Measurements from ENCODE around the gene HOXC9. TPM values are rescaled to one million over a fixed set of nuclear protein-coding genes. Genes with fewer than 3 reads are reported as not detected.

HOXC9 gene
- total RNA-seq, 4 donors from 2014 or later = 4.4 to 10.5 (median 7.9) TPM

DNA sequence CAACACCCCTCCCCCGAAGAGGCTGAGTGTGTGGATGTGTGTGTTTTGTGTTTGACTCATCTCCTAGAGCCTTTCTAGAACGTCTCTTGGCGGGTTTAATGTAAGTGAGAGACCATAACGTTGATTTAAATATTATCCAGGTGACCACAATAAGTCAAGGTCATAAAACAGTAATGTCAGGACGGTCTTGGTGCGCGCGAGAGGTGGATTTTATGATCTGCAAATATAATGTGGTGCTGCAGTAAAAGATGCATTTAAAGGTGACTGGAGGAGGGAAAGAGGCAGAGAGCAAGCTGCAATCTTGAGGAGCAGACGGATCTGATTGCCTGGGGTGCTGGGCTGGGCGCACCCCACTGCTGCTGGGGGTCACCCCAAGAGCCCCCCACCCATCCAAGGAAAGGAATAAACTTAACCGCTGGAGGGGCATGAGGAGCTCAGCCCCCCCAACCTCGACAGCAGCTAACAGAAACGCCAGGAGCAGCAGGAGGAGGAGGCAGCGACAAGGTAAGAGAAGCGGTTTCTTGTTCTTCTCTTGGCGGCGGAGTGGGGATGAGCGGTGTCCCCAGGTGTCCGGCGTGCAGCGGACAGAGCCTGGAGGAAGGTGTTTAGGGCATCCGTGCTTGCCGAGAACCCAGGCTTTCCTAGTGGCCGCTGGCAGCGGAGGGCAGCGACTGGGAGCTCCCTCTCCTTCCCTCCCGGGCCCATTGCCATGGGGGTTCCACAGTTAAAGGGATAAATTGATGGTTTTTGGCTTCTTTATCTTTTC lies 9.5 kb upstream of the HOXC9 start:
- 48 to 61% methylated on average over 26 to 27 of the region's 27 CpGs for WGBS, 2 donors
- no peak for TF ChIP-seq POLR2A (IDR thresholded peaks at IDR 0.05)
- no peak for TF ChIP-seq EP300 (IDR thresholded peaks at IDR 0.05)
- TF ChIP-seq, protein P1, sequence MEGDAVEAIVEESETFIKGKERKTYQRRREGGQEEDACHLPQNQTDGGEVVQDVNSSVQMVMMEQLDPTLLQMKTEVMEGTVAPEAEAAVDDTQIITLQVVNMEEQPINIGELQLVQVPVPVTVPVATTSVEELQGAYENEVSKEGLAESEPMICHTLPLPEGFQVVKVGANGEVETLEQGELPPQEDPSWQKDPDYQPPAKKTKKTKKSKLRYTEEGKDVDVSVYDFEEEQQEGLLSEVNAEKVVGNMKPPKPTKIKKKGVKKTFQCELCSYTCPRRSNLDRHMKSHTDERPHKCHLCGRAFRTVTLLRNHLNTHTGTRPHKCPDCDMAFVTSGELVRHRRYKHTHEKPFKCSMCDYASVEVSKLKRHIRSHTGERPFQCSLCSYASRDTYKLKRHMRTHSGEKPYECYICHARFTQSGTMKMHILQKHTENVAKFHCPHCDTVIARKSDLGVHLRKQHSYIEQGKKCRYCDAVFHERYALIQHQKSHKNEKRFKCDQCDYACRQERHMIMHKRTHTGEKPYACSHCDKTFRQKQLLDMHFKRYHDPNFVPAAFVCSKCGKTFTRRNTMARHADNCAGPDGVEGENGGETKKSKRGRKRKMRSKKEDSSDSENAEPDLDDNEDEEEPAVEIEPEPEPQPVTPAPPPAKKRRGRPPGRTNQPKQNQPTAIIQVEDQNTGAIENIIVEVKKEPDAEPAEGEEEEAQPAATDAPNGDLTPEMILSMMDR (IDR thresholded peaks at IDR 0.05) = no peak
- peaks cover 0 to 92% of the 10 kb centered on the region in 2 donors for H3K27me3 ChIP-seq

DNA sequence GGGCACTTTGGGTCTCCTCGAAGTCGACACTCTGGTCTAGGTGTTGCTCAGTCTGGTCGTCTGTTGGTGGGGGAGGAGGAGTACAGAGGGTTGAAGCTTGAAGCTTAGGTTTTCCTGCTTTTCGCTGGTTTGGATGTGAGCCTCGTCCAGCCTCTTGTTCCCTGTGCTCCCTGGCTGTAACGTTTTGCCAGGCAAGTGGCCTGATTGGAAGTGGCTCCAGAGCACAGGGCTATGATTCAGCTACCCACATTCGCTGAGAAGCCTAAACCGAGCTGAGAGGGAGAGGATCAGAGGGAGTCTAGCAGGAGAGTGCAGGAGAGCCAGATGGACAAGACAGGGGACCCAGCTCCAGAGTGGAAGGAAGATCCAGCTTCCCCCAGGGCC lies 8.9 kb upstream of the HOXC9 start:
- WGBS, 2 donors = 27 to 45% methylated on average over 8 of the region's 8 CpGs
- no peak overlapping the region for H3K4me3 ChIP-seq
- H3K27ac ChIP-seq = peak overlapping the region in 1 of 4 donors; percentile 53
- TF ChIP-seq POLR2A (IDR thresholded peaks at IDR 0.05) = no peak
- TF ChIP-seq EP300 (IDR thresholded peaks at IDR 0.05) = peak in 1 of 2 donors; percentile 29
- TF ChIP-seq, protein P1 (IDR thresholded peaks at IDR 0.05) = no peak
- H3K27me3 ChIP-seq = peaks cover 0 to 92% of the 10 kb centered on the region in 2 donors
- no peak for DNase-seq (ENCODE audit: low spot score in 2 of 2)
- peaks cover 0 to 51% (median 13%) of the 10 kb centered on the region in 4 donors for H3K4me1 ChIP-seq
- H3K9me3 ChIP-seq = no peaks in the 10 kb centered on the region
- H3K36me3 ChIP-seq = no peaks in the 10 kb centered on the region

More for the DNA sequence above, 9.5 kb upstream of the HOXC9 start:
- Histone ChIP-seq H3K36me3 (no peaks in the 10 kb centered on the region), H3K27ac (peak overlapping the region in 1 of 4 donors; percentile 53), H3K4me1 (peaks cover 0 to 52% (median 14%) of the 10 kb centered on the region in 4 donors), H3K9me3 (no peaks in the 10 kb centered on the region), H3K4me3 (no peak overlapping the region)
- DNase-seq (ENCODE audit: low spot score in 2 of 2) = no peak

DNA sequence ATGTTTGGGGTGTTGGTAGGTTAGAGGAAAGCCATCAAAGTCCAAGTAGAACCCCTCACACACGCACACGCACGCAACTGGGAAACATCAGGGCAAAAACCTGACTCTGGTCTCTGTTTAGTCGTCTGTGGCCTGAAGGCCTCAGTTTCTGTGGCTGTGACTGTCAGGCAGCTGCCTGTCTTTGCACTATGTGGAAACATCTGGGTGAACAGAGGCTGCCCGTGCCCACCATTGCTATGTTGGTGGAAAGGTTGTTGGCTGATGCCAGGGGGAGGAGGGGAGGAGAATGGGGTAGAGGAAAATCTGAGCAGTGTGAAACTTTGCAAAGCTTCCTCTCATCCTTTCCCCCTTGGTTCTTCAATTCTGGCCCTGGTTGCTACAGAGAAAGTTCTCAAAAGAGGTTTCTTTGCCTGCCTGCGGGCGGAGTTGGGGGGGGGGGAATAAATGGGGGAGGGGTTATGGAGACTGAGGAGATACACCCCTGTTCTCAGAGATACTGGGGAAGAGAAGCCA lies 7.5 kb upstream of the HOXC9 start:
- Histone ChIP-seq H3K27ac (peak overlapping the region in 1 of 4 donors; percentile 5), H3K9me3 (no peaks in the 10 kb centered on the region), H3K36me3 (no peaks in the 10 kb centered on the region), H3K27me3 (peaks cover 0 to 93% of the 10 kb centered on the region in 2 donors), H3K4me3 (no peak overlapping the region), H3K4me1 (peaks cover 0 to 55% (median 18%) of the 10 kb centered on the region in 4 donors)
- 63 to 75% methylated on average over 7 of the region's 7 CpGs for WGBS, 2 donors
- DNase-seq (ENCODE audit: low spot score in 2 of 2) = no peak
- TF ChIP-seq, protein P1 (IDR thresholded peaks at IDR 0.05) = no peak
- TF ChIP-seq EP300 (IDR thresholded peaks at IDR 0.05) (no peak), POLR2A (IDR thresholded peaks at IDR 0.05) (no peak)

DNA sequence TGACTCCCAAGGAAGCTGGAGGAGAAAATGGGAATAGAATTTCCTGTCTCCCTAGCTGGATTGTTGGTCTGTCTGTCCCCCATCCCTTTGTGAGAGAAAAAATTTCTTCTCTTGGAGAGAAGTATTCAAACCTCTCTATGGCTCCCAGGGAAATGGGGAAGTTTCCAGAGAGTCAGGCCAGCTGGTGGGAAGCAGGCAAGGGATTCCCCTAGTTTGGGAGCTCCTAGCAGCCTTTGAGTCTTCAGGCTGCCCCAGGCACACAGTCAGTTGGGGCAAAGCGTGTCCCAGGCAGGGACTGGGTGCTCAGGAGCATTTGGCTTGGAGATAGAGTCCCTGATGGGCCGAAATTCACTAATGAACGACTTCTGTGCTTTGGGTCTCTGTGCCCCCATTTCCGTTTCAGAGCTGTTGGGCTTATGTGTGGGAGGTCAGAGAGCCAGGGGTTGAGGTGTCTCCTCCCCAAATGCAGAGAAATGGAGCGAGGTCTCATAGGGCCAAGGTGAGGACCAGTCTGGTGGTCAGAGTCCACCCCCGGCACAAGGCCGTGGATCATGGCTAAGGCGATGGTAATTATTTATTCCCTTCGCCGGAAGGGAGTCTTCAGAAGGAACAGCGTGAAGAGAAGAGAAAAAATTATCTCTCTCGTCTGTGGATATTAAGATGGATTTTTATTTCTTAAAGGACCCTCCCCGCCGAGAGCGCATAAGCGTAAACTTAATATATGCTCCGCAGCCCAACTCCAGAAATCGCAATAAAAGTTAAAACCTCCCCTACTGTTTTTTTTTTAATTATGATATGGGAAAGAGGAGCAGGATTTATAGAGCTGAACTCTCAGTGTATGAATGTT lies 6.6 kb upstream of the HOXC9 start:
- TF ChIP-seq POLR2A (IDR thresholded peaks at IDR 0.05) (no peak), EP300 (IDR thresholded peaks at IDR 0.05) (no peak)
- TF ChIP-seq, protein P1 (IDR thresholded peaks at IDR 0.05) = no peak
- DNase-seq (ENCODE audit: low spot score in 2 of 2) = no peak
- H3K4me1 ChIP-seq = peaks cover 0 to 63% (median 18%) of the 10 kb centered on the region in 4 donors
- H3K36me3 ChIP-seq = no peaks in the 10 kb centered on the region
- H3K9me3 ChIP-seq = no peaks in the 10 kb centered on the region
- WGBS, 2 donors = 68 to 80% methylated on average over 18 of the region's 18 CpGs
- H3K27me3 ChIP-seq = peaks cover 0 to 94% of the 10 kb centered on the region in 2 donors
- H3K27ac ChIP-seq = peak overlapping the region in 3 of 4 donors; percentile 86 to 99 (median 99)
- peak overlapping the region in 2 of 4 donors; percentile 57 to 59 for H3K4me3 ChIP-seq
